Activated CD4-positive, alpha-beta memory T cell treated with anti-CD3 and anti-CD28 coated beads for 36 hours (primary cell): ENCODE data around the gene POFUT1. TPM values are rescaled to one million over a fixed set of nuclear protein-coding genes. Genes with fewer than 3 reads are reported as not detected.

ENCODE experiments used
- total RNA-seq, 2 experiments: library from RNA; stranded (reverse); gene quantifications; one replicate each; pipeline ENCODE4 v1.2.3, GENCODE V29; 2021

POFUT1 gene
- total RNA-seq, 2 experiments from 2014 or later: 48.4 to 48.5 TPM

Other genes with a start within 250 kb of the POFUT1 start
- gene XKR7, start 239.7 kb upstream of the POFUT1 start, total RNA-seq: not detected
- not detected for gene CCM2L, start 197.4 kb upstream of the POFUT1 start, total RNA-seq
- gene HCK, start 155.6 kb upstream of the POFUT1 start, total RNA-seq: not detected
- gene TM9SF4, start 98.2 kb upstream of the POFUT1 start, total RNA-seq: 10 to 100 TPM; 35.8 to 37.3 TPM
- gene PLAGL2, start 137 bp upstream of the POFUT1 start, total RNA-seq: 10 to 100 TPM; 93.9 to 95.6 TPM
- gene KIF3B, start 69.8 kb downstream of the POFUT1 start, total RNA-seq: 10 to 100 TPM; 38.9 to 39.4 TPM
- gene ASXL1, start 150.5 kb downstream of the POFUT1 start, total RNA-seq: 100 to 1,000 TPM; 141 to 147 TPM